ENCODE measurements around the gene FREM2.

Gene FREM2, protein sequence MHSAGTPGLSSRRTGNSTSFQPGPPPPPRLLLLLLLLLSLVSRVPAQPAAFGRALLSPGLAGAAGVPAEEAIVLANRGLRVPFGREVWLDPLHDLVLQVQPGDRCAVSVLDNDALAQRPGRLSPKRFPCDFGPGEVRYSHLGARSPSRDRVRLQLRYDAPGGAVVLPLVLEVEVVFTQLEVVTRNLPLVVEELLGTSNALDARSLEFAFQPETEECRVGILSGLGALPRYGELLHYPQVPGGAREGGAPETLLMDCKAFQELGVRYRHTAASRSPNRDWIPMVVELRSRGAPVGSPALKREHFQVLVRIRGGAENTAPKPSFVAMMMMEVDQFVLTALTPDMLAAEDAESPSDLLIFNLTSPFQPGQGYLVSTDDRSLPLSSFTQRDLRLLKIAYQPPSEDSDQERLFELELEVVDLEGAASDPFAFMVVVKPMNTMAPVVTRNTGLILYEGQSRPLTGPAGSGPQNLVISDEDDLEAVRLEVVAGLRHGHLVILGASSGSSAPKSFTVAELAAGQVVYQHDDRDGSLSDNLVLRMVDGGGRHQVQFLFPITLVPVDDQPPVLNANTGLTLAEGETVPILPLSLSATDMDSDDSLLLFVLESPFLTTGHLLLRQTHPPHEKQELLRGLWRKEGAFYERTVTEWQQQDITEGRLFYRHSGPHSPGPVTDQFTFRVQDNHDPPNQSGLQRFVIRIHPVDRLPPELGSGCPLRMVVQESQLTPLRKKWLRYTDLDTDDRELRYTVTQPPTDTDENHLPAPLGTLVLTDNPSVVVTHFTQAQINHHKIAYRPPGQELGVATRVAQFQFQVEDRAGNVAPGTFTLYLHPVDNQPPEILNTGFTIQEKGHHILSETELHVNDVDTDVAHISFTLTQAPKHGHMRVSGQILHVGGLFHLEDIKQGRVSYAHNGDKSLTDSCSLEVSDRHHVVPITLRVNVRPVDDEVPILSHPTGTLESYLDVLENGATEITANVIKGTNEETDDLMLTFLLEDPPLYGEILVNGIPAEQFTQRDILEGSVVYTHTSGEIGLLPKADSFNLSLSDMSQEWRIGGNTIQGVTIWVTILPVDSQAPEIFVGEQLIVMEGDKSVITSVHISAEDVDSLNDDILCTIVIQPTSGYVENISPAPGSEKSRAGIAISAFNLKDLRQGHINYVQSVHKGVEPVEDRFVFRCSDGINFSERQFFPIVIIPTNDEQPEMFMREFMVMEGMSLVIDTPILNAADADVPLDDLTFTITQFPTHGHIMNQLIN (N-terminal part only)

DNA sequence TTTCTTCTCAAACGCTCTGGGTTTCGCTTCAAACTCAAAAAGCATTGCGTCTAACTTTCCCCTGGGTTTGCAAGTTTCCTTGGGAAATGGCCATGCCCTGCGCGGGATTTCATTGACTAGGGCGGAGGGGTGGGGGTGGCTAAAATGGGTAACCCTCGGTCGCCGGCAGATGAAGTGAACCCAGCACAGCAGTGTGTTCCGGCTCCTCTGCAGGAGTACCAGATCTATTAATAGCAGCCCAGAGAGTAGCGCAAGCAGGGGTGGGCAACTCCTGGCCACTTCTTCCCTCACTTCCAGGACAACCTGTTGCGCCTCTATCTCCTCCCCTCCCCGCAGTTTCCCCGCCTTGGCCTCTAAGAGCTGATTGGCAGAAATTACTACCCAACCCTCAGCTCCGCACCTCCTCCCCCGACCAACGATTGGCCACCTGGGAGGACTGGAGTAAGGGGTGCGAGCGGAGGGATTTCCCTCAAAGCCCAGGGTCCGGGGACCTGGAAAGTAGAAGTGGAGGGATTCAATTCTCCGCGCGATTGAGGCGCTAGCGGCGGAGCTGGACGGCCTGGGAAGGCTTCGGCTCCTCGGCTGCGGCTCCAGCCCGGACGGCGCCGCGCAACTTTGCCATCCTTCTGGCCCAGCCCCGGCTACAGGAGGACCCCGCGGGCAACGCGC, at the start of gene FREM2:
TSS of gene FREM2 (plus strand) at position 501 of the 669 bp plus-strand sequence. CDS start 268 bp downstream, outside the sequence.
- no peak for DNase-seq

DNA sequence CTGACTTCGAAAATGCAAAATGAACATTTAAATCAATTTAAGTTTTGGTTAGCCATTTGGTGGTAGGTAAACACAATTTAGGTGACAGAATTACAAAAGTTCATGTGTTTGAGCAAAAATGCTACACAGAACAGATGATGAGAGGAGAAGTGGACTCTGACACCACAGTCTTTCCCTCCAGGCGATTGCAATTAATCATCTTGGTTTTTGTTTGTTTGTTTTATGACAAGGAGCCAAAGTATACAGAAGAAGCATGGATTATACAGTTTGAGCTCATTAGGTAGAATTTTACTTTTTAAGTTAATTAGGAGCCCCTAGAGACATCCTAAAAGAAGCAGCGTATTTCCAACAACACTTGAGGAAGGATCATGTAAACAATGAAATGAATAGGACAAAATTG, 49.3 kb upstream of the FREM2 start:
- DNase-seq, result no peak

DNA sequence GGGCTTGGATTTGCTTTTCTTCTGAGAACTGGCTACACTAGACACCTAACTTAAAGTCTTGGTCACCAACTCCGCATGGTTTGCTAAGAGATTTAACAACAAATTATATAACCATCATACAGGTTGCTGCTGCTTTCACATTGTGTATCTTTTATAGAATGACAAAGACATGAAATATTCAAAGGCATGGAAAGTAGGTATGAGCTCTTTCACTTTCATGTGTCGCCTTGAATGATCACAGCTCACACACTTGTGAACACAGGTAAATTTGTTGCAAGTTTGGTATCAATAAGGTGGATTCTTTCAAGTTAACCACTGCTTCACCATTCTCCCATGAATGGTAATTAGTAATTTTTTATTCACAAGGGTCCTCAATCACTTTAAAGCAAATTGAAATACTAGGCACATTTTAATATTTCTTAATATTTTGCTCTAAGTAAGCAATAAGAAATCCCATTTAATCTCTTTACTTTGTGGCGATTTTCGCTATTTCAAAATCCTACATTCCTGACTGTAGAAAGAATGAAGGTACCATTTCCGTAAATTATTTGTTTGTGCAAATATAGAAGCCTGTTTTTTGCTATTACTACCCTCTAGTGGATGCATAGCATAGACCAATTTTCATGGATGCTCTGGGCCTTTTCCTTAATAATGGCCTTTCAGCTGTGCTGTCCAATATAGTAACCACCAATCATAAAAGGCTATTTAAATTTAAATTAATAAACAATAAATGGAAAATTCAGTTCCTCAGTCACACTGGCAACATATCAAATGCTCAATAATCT, 45.5 kb upstream of the FREM2 start:
- DNase-seq, result no peak

DNA sequence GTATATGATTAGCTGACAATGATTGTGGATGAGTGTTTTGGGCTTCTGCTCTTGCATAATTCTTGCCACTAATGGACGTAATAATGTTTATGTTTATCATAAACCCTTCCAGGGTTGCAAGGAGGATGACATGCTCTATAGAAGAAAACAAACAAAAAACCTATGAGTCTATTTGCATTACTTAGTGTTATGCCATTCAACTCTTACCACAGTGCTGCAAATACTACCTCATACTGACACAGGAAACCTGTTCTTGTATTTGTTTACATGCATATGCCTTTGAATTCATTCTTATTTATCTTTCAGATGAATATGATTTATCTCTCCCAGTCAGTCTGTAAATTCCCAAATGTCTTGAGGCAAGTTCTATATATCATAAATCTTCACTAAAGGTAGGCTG, 39.6 kb upstream of the FREM2 start:
- no peak for DNase-seq

DNA sequence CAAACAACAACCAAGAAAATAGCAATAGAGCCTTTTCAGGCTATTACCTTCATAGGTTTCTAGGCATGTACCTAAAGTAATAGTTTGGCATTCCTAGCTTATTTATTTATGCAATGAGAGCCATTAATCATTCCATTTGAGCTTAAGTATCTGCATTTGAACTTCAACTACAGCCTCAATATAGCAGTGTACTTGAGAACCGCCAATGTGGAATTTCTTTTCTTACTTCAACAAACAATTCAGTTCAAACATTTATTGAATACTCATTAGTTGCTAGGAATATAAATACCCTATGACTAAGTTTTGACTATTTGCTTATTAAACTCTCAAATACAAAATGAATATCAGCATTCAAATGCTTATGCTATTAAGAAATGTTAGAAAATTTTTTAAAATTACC, 38.0 kb upstream of the FREM2 start:
- DNase-seq, result no peak

DNA sequence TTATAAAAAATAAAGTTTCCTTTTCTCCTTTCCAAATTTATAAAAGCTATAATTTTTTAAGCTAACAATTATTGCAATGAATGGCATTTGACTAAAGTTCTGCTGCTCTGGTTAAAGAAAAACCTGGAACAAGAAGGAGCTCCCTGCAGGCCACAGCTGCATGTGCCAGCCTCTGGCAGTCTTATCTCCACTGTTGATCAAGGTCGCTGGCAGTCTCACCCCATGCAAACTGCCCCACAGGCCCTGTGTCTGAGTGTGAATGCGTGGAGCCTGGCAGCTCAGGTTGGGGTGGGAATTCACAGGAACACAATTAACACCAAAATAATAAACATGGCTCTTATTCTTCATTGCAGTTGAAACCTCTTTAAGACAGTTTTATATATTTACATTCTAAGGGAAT, 30.2 kb upstream of the FREM2 start:
- no peak for DNase-seq

DNA sequence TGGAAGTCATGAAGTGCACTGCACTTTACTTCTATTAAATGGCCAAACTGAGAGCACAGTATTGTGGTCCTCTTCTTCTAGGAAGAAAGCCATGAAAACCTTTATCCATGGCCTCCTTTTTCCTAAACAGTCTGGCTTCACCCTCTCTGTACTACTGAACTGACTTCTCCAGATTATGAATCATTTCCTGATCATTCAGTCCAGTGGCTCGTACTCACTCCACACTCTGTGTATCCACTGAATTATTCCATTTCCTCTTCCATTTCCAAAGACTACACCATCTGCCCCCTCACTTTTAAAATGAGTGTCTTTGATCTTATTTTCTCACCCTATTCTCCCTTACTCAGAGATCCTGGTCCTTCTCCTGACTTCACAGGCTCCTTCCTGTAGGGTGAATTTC, 29.7 kb upstream of the FREM2 start:
- no peak for DNase-seq

DNA sequence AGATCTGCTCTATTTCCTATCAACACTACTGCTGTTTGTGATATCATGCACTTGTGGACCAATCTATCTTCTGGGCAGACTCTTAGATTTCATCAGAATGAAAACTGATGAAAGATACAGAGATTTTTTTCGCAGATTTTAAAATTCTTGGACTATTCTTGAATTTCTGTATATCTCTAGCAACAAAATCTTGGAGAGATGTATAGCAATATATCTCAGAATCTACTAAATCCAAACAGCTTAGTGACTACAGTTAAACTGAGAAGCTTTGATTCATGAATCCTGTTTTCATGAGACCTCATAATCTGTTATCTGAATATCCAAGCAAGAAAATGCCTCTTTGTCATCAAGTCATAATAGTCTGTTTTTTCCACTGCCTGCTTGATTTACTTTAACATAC, 28.0 kb upstream of the FREM2 start:
- DNase-seq, result no peak

DNA sequence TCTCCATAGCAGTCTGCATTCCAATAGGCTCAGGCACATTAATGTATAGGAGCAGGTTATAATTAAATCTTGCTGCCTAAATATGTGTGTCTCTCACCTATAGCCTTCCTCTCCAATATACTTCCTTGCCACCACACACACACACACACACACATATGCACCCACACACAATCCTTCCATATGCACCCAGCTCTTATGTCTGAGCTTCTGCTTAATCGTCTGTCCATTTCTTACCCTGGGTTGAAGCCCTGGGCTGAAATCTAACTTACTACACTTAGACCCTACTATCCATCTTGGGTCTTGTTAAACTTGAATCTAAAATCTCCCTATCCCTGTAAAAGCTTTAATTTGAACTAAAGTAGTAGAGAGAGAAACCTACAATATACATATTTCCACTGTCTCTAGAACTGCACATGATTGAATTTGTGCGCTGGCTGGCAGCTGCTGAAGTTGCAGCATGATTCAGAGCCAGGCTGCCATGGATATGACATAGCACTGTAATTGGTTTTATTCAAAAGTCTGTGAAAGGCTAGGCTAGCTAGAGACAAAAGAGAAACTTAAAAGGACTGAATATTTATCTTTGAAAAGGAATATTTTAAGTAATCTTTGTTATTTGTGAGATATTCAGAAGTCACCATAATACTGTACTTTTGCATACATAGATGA, 25.7 kb upstream of the FREM2 start:
- DNase-seq, result no peak

DNA sequence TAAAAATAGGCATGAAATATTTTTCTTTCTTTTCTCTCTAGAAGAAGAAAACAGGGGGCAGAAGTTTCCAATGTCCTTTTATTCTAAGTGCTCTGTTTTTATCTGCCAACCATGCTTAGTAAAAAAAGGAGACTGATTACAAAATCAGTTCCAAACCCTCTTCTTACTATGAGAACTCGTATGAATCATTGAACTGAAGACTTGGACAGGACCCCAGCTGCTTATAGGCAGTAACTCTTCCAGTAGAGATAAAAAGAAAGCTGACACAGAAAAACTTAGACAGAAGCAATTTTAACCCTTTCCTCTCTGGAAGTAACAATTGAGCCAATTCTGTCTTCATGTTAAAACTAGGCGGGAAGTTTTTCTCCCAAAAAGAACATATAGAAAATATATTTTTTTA, 24.5 kb upstream of the FREM2 start:
- no peak for DNase-seq

DNA sequence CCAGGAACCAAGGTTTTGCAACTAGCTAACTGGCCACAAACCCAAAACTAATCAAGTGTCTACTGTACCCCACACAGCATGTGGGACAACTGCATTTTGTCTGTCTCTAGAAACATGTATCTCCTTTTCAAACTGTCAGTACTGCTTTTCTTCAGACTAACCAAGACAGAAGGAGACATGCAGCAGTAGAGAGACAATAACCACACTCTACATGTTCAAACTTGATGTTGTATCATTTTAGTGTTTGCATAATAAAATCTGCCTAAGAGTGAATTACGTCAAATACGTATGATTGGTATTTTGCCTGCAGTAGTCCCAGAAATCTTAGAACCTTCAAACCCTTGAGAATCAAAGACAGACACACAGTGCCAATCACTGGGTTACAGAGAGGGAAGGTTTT, 22.0 kb upstream of the FREM2 start:
- DNase-seq, result no peak

DNA sequence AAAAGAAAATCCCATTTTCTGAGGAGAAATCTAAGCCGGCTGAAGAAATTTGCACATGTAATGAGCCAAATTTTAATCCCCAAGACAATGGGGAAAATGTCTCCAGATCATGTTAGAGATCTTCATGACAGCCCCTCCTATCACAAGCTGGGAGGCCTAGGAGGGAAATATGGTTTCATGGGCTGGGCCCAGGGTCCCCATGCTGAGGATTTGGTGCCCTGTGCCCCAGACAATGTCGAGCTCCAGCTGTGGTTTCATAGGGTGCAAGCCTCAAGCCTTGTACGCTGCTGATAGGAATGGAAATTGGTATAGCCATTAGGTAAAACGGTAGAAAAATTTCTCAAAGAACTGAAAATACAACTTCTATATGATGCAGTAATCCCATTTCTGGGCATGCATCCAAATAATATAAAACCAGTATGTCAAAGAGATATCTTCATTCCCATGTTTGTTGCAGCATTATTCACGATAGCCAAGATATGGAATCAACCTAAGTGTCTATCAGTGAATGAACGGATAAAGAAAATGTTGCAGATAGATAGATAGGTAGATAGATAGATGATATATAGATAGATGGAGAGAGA, 19.3 kb upstream of the FREM2 start:
- no peak for DNase-seq

DNA sequence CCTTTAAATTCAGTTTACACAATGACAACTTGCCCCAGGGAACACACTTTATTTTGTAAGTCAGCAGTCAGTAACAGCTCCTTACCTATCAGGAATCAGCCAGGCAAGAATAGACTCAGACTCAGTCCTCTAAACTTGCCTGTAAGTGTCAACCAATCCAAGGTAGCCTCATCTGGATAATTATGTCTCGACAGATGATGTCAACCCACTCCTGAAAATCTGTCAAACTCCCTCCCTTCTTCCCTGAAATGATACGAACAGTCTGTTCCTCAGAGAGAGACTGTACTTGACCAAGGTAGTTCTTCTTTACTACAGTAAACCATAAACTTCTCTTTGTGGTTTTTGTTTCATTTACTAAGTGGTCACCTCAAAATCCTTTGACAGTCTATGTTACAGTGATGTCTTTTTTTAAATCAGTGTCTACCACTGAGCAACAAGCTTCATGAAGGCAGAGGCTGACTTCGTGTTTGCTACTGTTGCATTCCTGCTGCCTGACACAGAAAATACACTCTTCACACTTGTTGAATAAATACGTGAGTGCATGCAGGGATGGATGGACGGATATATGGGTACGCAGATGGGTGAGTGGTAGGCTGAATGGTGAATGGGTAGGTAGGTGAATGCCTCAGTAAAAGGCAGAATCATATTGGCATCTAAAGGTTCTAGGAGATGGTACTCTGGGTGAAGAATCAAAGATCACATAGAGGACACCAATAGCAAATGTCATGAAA, 17.5 kb upstream of the FREM2 start:
- no peak for DNase-seq

DNA sequence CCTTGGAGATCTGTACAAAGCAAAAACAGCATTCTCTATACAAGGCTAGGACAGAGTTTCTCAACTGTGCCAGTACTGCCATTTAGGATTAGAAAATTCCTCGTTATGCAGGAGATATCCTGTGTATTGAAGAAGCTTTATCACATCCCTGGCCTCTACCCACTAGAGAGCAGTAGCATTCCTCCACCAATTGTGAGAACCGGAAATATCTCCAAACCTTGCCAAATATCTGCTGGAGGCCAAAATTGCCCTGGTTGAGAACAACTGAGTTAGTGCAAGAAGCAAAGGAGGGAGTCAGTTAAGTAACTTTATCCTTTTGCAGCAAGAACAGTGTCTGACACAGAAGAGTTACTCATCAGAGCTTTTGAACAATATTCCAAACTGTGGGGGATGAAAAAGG, 16.2 kb upstream of the FREM2 start:
- no peak for DNase-seq

DNA sequence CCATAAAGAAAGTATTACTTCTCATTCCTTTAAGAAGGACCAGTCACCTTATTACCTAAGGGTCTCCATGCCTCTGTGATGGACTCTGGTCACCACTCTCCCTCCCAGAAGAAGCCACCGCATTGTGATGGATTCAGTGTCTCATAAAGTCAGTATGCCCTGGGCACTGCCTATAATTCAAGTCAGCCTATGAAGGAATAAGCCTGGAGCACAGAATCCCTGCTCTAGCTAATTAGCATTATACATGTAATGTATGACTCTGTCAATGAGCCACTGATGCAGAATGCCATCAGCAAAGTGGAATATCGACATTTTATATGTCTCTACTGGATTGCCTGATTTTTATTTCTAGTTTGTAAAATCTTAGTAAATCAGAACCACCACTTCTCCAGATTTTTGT, 14.9 kb upstream of the FREM2 start:
- DNase-seq, result no peak

DNA sequence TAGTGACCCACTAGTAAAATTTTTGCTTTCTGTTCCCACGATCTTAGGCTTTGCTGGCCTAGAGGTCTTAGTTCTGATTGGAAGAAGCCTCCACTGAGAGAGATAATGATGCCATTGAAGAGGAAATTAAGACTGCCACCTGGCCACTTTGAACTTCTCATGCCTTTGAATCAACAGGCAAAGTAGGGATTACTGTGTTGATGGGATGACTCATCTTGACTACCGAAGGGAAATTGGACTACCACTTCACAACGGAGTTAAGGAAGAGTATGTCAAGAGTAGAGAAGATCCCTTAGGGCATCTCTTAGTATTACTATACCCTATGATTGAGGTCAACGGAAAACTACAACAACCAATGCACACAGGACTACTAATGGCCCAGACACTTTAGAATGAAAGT, 12.7 kb upstream of the FREM2 start:
- no peak for DNase-seq

DNA sequence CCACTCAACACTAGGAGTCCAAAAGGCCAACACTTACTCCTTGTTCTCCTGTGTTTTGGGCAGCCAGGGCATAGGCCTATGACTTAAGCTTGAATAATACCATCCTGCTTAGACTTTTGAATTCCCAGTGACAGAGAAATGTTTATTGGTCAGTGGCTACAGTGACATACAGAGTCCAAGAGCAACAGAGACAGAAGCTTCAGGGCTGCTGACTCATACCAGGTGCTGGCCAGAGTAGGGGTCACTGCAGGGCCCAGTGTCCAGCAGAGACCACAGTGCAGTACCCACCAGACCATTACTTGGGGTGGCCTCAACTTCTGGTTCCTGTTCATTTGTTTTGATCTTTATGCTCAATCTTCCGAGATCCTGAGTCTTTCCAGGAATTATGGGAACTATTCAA, 6.0 kb upstream of the FREM2 start:
- no peak for DNase-seq

DNA sequence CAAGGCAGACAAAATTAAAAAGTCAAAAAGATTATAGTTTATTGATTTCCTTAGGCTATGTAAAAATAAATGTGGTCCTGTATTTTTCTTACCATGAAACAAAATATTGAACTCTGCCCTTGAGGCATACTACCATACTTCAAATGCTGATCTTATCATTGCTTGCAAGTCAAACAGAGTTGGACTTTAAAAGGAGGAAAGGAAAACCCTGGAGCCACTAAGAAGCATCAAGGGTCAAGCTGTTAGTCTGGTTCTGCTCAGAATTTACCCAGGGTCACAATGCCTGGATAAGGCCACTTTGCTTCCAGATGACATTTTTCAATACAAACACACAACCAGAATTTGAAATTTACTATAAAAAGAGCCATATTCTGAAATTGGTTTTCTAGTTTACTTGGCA, 2.2 kb upstream of the FREM2 start:
- DNase-seq, result no peak

DNA sequence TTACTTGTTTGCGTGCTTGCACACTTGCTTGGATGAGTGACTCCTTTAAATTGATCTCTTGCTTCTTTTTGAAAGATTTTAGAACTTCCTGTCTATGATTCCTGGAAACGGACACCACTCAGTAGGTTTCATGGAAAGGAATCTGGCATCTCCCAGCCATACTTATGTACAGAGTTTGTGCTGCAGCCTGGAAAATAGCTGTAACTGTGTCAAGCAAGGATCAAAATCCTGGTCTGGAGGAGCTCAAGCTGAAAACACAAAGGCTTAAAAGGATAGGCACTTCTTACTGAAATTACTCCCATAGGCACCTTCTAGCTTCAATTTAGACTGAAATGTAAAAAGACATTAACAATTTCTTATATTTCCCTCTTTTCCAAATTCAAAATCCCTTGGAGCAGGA, 1.4 kb upstream of the FREM2 start:
- no peak for DNase-seq

DNA sequence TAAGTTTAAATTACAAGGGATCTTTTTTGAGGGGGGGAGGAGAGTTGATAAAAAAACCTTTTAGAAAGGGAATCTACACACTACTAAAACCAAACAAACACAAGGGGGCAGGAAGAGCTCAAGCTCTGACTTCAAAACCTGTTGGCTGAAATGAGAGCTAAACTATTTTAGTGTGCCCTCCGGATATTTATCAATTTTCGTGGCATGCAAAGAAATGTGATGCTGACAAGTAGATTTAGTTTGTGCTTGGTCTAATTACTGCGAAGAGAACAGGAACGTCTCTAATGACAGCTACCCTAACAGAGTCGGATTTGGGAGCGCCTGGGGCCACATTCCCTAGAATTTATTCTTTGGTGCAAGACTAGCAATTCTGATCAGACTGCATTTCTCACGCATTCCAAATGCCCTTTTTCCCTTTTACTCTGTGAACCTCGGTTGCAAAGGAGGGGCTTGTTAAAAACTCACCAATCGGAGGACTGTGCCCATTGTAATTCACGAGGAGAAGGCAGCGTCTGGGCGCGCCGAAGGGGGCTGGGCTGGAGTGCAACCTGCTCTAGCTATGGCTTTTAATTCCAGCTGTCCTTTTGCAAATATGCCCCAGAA, 802 bp upstream of the FREM2 start:
- no peak for DNase-seq
